ENCODE measurements around the gene CEMIP2.

CEMIP2 gene

DNA sequence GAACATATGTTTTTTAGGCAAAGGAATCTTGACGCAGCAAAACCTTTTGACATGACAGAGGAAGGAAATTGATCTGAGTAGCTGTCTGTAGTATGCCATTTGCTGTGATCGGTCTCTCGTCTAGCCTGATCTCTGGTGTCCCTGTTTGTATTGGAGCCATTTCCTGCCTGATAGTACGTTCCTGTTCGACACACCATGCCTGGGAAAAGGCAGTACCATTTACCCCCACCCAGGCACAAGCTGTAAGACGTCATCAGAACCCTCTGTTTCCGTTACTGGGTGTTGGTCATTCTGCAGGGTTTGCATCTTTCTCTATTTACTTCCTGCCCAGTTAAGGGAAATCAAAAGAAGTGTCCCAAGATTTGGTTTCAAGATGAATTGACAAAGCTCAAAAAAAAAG, 129.7 kb downstream of the CEMIP2 start:
- no peak for DNase-seq (ENCODE audit: low spot score)

DNA sequence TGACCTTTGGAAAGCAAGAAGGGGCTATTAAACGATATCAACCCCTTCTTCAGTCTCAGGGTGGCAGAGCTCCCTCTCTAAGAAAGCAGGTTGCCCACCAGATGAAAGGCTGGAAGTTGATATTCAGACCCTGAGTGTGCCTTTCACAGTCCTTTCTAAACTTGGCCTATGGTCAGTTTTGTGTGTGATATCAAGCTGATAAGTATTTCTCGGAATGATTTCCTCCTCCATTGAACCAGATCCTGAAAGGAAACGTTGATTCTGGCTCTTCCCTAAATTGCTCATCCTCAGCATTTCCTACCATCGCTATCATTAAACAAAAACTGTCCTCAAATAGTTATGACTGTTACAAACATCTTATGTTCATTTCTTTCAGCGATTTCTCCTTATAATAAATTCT, 130.4 kb downstream of the CEMIP2 start:
- no peak for DNase-seq (ENCODE audit: low spot score)

DNA sequence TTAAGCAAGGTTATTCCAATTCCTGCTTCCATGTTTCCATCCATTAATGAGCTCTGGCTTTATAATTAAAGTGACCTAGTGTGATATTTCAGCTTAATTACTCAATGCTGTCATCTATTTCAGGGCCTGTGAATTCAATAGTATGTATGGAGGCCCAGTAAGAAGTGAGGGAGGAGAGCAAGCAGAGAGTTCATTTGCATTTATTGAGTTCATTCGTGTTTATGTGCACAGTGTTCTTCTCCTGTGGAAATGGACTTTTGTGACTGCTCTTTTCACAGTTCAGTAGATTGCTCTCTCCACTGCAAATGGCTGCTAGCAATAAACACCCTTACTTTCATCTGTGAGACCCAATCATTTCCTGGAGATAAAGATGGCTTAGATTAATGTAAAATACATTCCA, 130.9 kb downstream of the CEMIP2 start:
- no peak for DNase-seq (ENCODE audit: low spot score)

DNA sequence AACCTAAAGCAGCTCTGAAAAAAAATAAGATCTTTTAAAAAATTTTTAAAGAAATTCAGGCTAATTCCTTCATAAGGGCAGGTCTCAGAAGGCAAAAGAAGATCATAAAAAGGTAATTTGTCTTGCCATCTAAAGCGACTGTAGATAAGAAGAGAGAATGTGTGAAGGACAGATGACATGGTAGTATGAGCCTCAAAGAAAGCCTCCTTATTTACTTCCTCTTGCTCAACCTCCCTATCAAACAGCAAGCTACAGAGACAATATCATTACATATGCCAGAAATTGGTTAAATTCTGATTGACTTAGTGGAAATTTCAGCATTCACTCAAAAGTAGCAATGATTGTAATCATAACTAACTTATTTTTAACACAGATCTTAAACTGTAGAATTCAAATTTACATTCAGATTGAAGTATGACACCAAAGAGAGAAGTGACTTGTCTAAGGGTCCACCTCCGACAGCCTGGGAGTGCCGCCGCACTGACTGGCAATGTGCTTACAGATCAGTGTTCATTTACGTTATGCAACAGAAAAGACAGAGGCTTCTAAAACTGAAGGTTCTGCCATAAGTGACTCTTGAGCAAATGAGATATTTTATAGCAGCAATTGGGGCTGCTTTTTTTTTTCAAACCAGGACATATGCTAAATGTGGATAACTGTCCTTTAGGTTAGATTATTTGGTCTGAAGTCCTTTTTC, 132.0 kb downstream of the CEMIP2 start:
- no peak for DNase-seq (ENCODE audit: low spot score)

DNA sequence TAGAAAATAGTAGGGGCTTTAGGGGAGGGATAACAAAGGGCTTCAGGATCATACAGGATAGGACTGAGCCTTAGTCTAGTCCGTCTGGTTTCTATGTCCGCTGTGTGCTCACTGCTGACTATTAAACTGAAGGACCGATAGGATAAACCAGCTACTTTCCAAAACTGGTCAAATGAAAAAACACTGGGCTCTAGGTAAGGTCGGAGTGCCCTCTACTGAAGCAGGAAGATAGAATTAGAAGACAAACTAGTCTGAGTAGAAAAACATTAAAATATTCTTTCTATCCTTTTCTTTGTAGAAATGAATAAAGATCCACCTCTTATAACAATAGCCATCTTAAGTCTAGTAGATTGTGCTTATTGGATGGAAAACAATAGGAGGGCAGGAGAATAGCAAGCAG, 133.6 kb downstream of the CEMIP2 start:
- DNase-seq (ENCODE audit: low spot score): no peak

Measured in AG08395 (cell line).